Stimulated activated CD8-positive, alpha-beta memory T cell treated with anti-CD3 and anti-CD28 coated beads, Interleukin-15, amount 100 ng/mL, for 48 hours (primary cell): Measurements from ENCODE around the gene PDAP1.
A peak's percentile ranks its signal among the peaks of the same experiment; 100 is the strongest.
"Not testable (repeated sequence)": the region's sequence is repeated elsewhere in the genome, so short reads cannot be mapped to it uniquely, and the experiment has no call there.

Source experiments
- DNase-seq, 2 donors: peaks; one replicate each; pipeline ENCODE4 v3.0.0-alpha.2; 2020; ENCODE audit warnings: low read depth in 2 of 2

PDAP1 gene

GRCh38 chr7:99379043-99379577 lies 29.3 kb downstream of the PDAP1 start:
- no peak for DNase-seq

GRCh38 chr7:99375070-99375807 lies 33.2 kb downstream of the PDAP1 start:
- DNase-seq: peak; percentile 60 to 65

- DNase-seq: peak; percentile 85 to 86
Observed at GRCh38 chr7:99374111-99375064, 34.0 kb downstream of the PDAP1 start, which contains the start of gene ARPC1B. TSS of gene ARPC1B (plus strand) at chr7:99374730. CDS start at chr7:99385715, 10,985 bp downstream.

- no peak for DNase-seq
Observed at GRCh38 chr7:99373091-99374066, 35.0 kb downstream of the PDAP1 start.

- no peak for DNase-seq
Observed at GRCh38 chr7:99372275-99373090, 35.9 kb downstream of the PDAP1 start.

DNA sequence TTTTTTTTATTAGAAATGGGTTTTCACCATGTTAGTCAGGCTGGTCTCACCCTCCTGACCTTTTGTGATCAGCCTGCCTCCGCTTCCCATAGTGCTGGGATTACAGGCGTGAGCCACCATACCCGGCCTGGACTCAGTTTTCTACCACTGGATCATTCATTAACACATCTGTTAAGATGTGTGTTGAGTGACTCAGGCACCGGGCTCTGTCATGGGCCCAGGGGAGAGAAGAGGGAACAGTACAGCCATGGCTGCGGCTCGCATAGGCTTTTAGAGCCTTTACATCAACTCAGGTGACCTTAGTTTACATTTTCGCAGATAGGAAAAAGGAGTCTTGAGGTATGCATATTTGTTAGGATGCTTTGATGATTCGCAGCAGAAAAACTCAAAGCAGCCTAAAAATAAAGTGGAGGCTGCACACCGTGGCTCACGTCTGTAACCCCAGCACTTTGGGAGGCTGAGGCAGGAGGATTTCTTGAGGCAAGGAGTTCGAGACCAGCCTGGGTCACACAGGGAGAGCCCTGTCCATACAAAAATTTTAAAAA lies 36.9 kb downstream of the PDAP1 start:
- no peak for DNase-seq

DNA sequence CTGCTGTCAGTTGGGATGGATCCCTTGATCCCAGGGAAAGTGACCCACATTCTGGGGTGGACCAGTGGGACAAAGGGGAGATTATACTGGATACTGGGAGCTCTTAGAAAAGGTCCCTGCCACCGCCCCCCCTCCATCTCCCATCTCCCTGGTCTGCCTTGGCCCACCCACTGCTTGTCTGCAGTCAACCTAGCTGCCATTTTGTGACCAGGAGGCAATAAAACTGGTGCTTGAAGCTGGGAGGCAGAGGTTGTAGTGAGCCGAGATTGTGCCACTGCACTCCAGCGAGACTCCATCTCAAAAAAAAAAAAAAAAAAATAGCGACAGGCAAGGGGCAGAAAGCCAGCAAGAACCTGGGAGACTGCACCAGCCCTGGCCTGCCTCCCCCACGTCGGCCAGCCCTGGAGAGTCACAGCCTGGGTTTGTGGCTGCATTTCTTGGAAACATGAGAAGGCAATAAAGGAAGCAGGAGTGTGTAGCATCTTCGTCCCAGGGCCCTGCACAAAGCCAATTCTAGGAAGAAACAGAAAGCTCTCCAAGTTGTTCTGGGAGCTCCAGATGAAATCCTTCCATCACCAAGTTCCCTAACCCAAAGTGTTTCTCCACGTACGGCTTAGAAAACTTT lies 38.5 kb downstream of the PDAP1 start:
- no peak for DNase-seq

DNA sequence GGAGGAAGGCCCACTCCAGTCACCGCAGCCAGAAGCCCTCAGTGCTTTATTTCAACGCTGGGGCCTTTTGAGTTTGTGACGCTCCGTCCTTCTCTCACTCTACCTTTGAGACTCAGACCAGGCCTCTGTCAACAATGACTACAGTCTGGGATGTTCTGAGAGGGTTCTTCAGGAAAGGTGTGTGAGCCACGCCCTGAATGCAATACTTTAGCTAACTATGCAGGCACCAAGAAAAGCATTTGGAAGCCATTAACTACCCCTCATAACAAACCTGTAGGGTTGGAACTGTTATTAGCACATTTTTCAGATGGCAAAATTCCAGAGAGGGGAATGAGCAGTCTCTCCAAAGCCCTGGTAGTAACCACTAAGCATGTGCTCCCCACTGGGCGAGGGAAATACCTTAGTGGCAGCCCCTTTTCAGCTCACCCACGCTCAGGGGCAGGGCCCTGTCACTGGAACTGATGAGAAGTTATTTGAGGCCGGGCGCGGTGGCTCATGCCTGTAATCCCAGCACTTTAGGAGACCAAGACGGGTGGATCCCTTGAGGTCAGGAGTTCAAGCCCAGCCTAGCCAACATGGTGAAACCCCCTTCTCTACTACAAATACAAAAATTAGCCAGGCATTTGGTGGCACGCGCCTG lies 39.5 kb downstream of the PDAP1 start:
- no peak for DNase-seq

GRCh38 chr7:99366646-99367045 lies 41.8 kb downstream of the PDAP1 start:
- no peak for DNase-seq

DNA sequence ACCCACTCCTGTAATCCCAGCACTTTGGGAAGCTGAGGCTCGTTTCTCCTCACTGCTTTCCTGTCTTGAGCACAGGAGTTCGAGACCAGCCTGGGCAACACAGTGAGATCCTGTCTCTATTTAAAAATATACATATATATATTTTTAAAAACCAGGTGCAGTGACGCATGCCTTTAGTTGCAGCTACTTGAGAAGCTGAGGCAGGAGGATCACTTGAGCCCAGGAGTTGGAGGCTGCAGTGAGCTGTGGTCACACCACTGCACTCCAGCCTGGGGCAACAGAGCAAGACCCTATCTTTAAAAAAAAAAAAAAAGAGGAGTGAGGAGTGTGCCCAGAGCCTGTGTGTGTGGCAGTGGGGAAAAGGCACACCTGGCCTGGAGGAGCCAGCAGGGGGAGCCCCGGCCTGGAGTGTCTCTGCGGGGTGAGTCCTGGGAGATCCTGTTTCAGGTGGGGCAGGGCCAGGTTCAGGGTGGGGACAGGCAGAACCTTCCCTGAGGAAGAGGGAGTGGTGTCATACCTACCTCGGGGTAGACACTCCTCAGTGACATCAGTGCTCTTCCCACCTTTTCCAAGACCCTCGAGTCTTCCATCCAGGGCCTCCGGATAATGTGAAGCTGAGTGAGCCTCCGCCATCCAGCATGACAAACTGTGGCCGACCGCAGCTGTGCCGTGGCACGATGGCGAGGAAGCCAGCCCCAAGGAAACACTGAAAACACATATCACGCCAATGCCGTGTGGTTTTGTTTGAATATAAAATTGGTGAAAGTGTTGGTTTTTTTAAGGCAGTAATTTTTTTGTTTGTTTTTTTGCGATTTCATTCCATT lies 42.9 kb downstream of the PDAP1 start:
- no peak for DNase-seq

DNA sequence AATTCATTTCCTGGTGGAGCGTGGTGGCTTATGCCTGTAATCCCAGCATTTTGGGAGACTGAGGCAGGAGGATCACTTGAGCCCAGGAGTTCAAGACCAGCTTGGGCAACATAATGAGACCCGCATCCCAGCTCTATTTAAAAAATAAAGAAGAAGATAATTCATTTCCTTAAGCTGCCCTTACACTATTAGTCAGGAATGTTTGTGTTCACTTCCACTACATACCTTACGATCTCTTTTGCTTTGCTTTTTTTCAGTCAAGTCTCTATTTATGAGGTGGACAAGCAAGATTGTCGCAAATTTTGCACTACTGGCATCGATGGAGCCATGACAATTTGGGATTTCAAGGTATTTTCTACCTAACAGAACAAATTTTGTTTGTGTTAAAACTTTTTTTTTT lies 45.1 kb downstream of the PDAP1 start:
- no peak for DNase-seq

GRCh38 chr7:99362801-99363200 lies 45.6 kb downstream of the PDAP1 start:
- DNase-seq: no peak

- no peak for DNase-seq
Observed at GRCh38 chr7:99359465-99360154, 48.8 kb downstream of the PDAP1 start.

DNA sequence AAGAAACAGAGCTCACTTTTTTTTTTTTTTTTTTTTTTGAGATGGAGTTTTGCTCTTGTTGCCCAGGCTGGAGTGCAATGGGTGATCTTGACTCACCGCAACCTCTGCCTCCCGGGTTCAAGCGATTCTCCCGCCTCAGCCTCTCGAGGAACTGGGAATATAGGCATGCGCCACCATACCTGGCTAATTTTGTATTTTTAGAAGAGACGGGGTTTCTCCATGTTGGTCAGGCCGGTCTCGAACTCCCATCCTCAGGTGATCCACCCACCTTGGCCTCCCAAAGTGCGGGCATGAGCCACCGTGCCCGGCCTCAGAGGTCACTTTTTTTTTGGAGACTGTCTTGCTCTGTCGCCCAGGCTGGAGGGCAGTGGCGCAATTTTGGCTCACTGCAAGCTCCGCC lies 49.9 kb downstream of the PDAP1 start:
- not testable (repeated sequence) for DNase-seq

GRCh38 chr7:99357701-99358490 lies 50.5 kb downstream of the PDAP1 start:
- no peak for DNase-seq

DNA sequence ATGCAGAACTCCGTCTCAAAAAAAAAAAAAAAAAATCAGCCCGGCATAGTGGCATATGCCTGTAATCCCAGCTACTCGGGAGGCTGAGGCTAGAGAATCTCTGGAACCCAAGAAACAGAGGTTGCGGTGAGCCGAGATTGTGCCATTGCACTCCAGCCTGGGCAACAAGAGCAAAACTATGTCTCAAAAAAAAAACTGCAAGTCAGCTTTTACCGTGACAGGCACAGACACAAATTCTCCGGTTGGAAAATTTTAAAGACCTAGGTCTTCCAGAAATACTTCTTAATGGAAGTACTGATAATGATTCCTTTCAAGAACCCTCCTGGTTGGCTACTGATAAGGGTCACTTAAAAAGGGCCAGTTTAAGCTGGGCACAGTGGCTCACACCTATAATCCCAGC lies 53.3 kb downstream of the PDAP1 start:
- DNase-seq: no peak

- no peak for DNase-seq
Observed at GRCh38 chr7:99352247-99352646, 56.1 kb downstream of the PDAP1 start.
